Activated CD8-positive, alpha-beta T cell treated with anti-CD3 and anti-CD28 coated beads for 36 hours (primary cell): ENCODE results near the gene MUTYH. TPM values are rescaled to one million over a fixed set of nuclear protein-coding genes. Genes with fewer than 3 reads are reported as not detected.
A peak's percentile ranks its signal among the peaks of the same experiment; 100 is the strongest.
"Not testable (repeated sequence)": the region's sequence is repeated elsewhere in the genome, so short reads cannot be mapped to it uniquely, and the experiment has no call there.

Source experiments
- ATAC-seq: fragments of 200-7000 bp; cut with Tn5 transposase; one replicate; pipeline ENCODE4 v1.10.0; 2021; ENCODE audit warnings: mild to moderate bottlenecking, moderate library complexity
- CTCF ChIA-PET: fragments of 350-600 bp; sonication (Branson Sonifier 250); formaldehyde crosslinking; loops from one replicate; lab custom pipeline; 2021; ENCODE audit warnings: antibody characterized with exemption; lab: Charles Lee
- POLR2A ChIA-PET: fragments of 350-600 bp; sonication (Branson Sonifier 250); formaldehyde crosslinking; loops from one replicate; lab custom pipeline; 2021; ENCODE audit warnings: antibody characterized with exemption; lab: Charles Lee
- DNase-seq: peaks from one replicate; pipeline ENCODE4 v3.0.0-alpha.2; 2020
- H3K27ac Mint-ChIP-seq: one replicate; pipeline ENCODE4 v1.8.0; 2021; ENCODE audit warnings: mild to moderate bottlenecking, mixed read lengths
- H3K27me3 Mint-ChIP-seq: one replicate; pipeline ENCODE4 v1.8.0; 2021; ENCODE audit warnings: mixed read lengths
- H3K36me3 Mint-ChIP-seq: one replicate; pipeline ENCODE4 v1.8.0; 2021; ENCODE audit warnings: low read depth, mixed read lengths
- H3K4me1 Mint-ChIP-seq: one replicate; pipeline ENCODE4 v1.8.0; 2021; ENCODE audit warnings: low read depth, mixed read lengths
- H3K4me3 Mint-ChIP-seq: one replicate; pipeline ENCODE4 v1.8.0; 2021; ENCODE audit warnings: mild to moderate bottlenecking, moderate library complexity, mixed read lengths
- H3K9me3 Mint-ChIP-seq: one replicate; pipeline ENCODE4 v1.8.0; 2021; ENCODE audit warnings: mixed read lengths
- intact Hi-C: fragments of 100-400 bp; cut with micrococcal nuclease; formaldehyde crosslinking; loops from one replicate; pipeline ENCODE4 v1.10.0; 2022
- total RNA-seq, 2 experiments: library from RNA; stranded (reverse); gene quantifications; one replicate each; pipeline ENCODE4 v1.2.3, GENCODE V29; 2021
- TF ChIP-seq, protein P1 (sequence below): fragments of 200-600 bp; IDR thresholded peaks from one replicate; pipeline ENCODE4 v1.8.0; 2022; ENCODE audit warnings: antibody characterized with exemption, mild to moderate bottlenecking

MUTYH gene
- total RNA-seq, result 10 to 100 TPM; 51.4 to 54.5 TPM

GRCh38 chr1:45339789-45340558 lies at the start of gene MUTYH, which contains the start of gene TOE1:
TSS of gene MUTYH (minus strand) at chr1:45340440. CDS start at chr1:45334505, 5,935 bp downstream.
TSS of gene TOE1 (plus strand) at chr1:45340170. CDS start at chr1:45340253, 83 bp downstream.
- peaks cover 37% of the 10 kb centered on the region for H3K4me1 Mint-ChIP-seq
- POLR2A ChIA-PET, result interaction anchor here (0.8 to 16.0 kb wide), 27 partner anchors 10 to 617 kb away, joined by 3 to 238 read pairs (median 6); partner anchors contain the start of genes BTBD19, CCDC163, HECTD3 and HPDL
- H3K9me3 Mint-ChIP-seq, result peaks cover 3% of the 10 kb centered on the region
- intact Hi-C loops, result loop anchor here (5.0 to 10.0 kb wide), 2 partner anchors 38 to 245 kb away; partner anchors contain the start of gene NASP
- H3K4me3 Mint-ChIP-seq, result peak within 1 kb of the TSS; percentile 99
- DNase-seq (peak; percentile 97), ATAC-seq (peak; percentile 87)
- CTCF ChIA-PET, result interaction anchor here (0.7 to 3.1 kb wide), 17 partner anchors 10 to 328 kb away, joined by 3 to 21 read pairs (median 5); partner anchors contain the start of genes CCDC163, HECTD3, HPDL and MMACHC
- peak within 1 kb of the TSS; percentile 99 for H3K27ac Mint-ChIP-seq
- no peaks in the 10 kb centered on the region for H3K27me3 Mint-ChIP-seq
- TF ChIP-seq, protein P1, sequence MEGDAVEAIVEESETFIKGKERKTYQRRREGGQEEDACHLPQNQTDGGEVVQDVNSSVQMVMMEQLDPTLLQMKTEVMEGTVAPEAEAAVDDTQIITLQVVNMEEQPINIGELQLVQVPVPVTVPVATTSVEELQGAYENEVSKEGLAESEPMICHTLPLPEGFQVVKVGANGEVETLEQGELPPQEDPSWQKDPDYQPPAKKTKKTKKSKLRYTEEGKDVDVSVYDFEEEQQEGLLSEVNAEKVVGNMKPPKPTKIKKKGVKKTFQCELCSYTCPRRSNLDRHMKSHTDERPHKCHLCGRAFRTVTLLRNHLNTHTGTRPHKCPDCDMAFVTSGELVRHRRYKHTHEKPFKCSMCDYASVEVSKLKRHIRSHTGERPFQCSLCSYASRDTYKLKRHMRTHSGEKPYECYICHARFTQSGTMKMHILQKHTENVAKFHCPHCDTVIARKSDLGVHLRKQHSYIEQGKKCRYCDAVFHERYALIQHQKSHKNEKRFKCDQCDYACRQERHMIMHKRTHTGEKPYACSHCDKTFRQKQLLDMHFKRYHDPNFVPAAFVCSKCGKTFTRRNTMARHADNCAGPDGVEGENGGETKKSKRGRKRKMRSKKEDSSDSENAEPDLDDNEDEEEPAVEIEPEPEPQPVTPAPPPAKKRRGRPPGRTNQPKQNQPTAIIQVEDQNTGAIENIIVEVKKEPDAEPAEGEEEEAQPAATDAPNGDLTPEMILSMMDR, result no peak
- peaks cover 60% of the 10 kb centered on the region for H3K36me3 Mint-ChIP-seq

- Mint-ChIP-seq H3K27me3 (no peaks in the 10 kb centered on the region), H3K9me3 (no peaks in the 10 kb centered on the region), H3K4me3 (no peak overlapping the region), H3K36me3 (no peaks in the 10 kb centered on the region), H3K27ac (no peak overlapping the region), H3K4me1 (no peaks in the 10 kb centered on the region)
- ChIA-PET CTCF (no interaction called here), POLR2A (no interaction called here)
- no peak for DNase-seq
- TF ChIP-seq, protein P1, result no peak
- intact Hi-C loops, result no loop called here
- ATAC-seq, result no peak
Measured at GRCh38 chr1:45386219-45386618, 46.0 kb upstream of the MUTYH start.

GRCh38 chr1:45385302-45385701 lies 45.1 kb upstream of the MUTYH start:
- POLR2A ChIA-PET, result interaction anchor here (0.9 kb wide), 1 partner anchor 566 kb away, joined by 3 read pairs; no protein-coding TSS in a partner anchor

GRCh38 chr1:45384213-45384612 lies 44.0 kb upstream of the MUTYH start:
- H3K27ac Mint-ChIP-seq, H3K36me3 Mint-ChIP-seq, ATAC-seq, DNase-seq, H3K9me3 Mint-ChIP-seq, intact Hi-C loops, H3K4me1 Mint-ChIP-seq, H3K27me3 Mint-ChIP-seq, H3K4me3 Mint-ChIP-seq: not testable (repeated sequence)
- POLR2A ChIA-PET, result interaction anchor here (0.9 kb wide), 1 partner anchor 565 kb away, joined by 3 read pairs; no protein-coding TSS in a partner anchor
- CTCF ChIA-PET, result interaction anchor here (0.9 to 1.3 kb wide), 3 partner anchors 13 to 129 kb away, joined by 3 read pairs; no protein-coding TSS in a partner anchor

More at GRCh38 chr1:45385302-45385701, 45.1 kb upstream of the MUTYH start:
- Mint-ChIP-seq H3K9me3 (no peaks in the 10 kb centered on the region), H3K27ac (no peak overlapping the region), H3K4me3 (no peak overlapping the region), H3K36me3 (no peaks in the 10 kb centered on the region), H3K4me1 (no peaks in the 10 kb centered on the region), H3K27me3 (no peaks in the 10 kb centered on the region)
- TF ChIP-seq, protein P1, result no peak
- DNase-seq, result no peak
- CTCF ChIA-PET, result interaction anchor here (0.9 to 1.3 kb wide), 3 partner anchors 14 to 128 kb away, joined by 3 read pairs; no protein-coding TSS in a partner anchor
- intact Hi-C loops, result no loop called here
- ATAC-seq, result no peak

GRCh38 chr1:45383191-45383590 lies 43.0 kb upstream of the MUTYH start:
- TF ChIP-seq, protein P1, result no peak
- ATAC-seq (no peak), DNase-seq (no peak)
- ChIA-PET CTCF (no interaction called here), POLR2A (no interaction called here)
- intact Hi-C loops, result no loop called here
- no peak overlapping the region for H3K27ac Mint-ChIP-seq
- no peaks in the 10 kb centered on the region for H3K9me3 Mint-ChIP-seq
- H3K27me3 Mint-ChIP-seq, result no peaks in the 10 kb centered on the region
- H3K4me1 Mint-ChIP-seq, result no peaks in the 10 kb centered on the region
- H3K4me3 Mint-ChIP-seq, result no peak overlapping the region
- no peaks in the 10 kb centered on the region for H3K36me3 Mint-ChIP-seq
